ENCODE measurements around the gene C2orf72. TPM values are rescaled to one million over a fixed set of nuclear protein-coding genes. Genes with fewer than 3 reads are reported as not detected.

Gene C2orf72
- total and polyA plus RNA-seq, 2 of the 13 experiments (the other 11 are each of a cell fraction or from before 2014, with no cell fraction given), result 147 to 203 TPM

- peak; percentile 98 for TF ChIP-seq ZNF609 (CRISPR knock-in tag; IDR thresholded peaks at IDR 0.05; ENCODE audit: borderline replicate concordance)
- peak; percentile 81; the same call in 1 of the 2 replicates for TF ChIP-seq KLF6 (CRISPR knock-in tag; IDR thresholded peaks at IDR 0.05)
- peak; percentile 97 for TF ChIP-seq ZNF441 (CRISPR knock-in tag; IDR thresholded peaks at IDR 0.05; ENCODE audit: borderline replicate concordance)
- no peak for TF ChIP-seq SMAD9 (CRISPR knock-in tag; IDR thresholded peaks at IDR 0.05)
- peak; percentile 61; the same call in 1 of the 2 replicates for TF ChIP-seq PREB (CRISPR knock-in tag; IDR thresholded peaks at IDR 0.05)
- TF ChIP-seq WIZ (CRISPR knock-in tag; IDR thresholded peaks at IDR 0.05), result peak; percentile 46; the same call in 1 of the 2 replicates
- peak; percentile 99 for TF ChIP-seq AKAP8 (CRISPR knock-in tag; IDR thresholded peaks at IDR 0.05)
- no peak for TF ChIP-seq ZBTB8A (CRISPR knock-in tag; IDR thresholded peaks at IDR 0.05; ENCODE audit: borderline replicate concordance, low read depth)
- peak; percentile 92; the same call in 1 of the 2 replicates for TF ChIP-seq GZF1 (CRISPR knock-in tag; IDR thresholded peaks at IDR 0.05)
- peak; percentile 85 for TF ChIP-seq FOXC1 (CRISPR knock-in tag; IDR thresholded peaks at IDR 0.05; ENCODE audit: borderline replicate concordance)
- TF ChIP-seq CAMTA2 (CRISPR knock-in tag; IDR thresholded peaks at IDR 0.05; ENCODE audit: borderline replicate concordance), result no peak
- TF ChIP-seq KMT2B (CRISPR knock-in tag; IDR thresholded peaks at IDR 0.05), result peak; percentile 79
- peak; percentile 98; the same call in 1 of the 2 replicates for TF ChIP-seq MYPOP (CRISPR knock-in tag; IDR thresholded peaks at IDR 0.05)
- TF ChIP-seq ERF (CRISPR knock-in tag; IDR thresholded peaks at IDR 0.05), result peak; percentile 98
- peak; percentile 72; the same call in 1 of the 2 replicates for TF ChIP-seq ZNF576 (CRISPR knock-in tag; IDR thresholded peaks at IDR 0.05)
- peak; percentile 11; the same call in 1 of the 2 replicates for TF ChIP-seq DNMT1 (CRISPR knock-in tag; IDR thresholded peaks at IDR 0.05)
- no peak; the same call in 1 of the 2 replicates for TF ChIP-seq ZIK1 (CRISPR knock-in tag; IDR thresholded peaks at IDR 0.05; ENCODE audit: borderline replicate concordance, low read depth)
- no peak for TF ChIP-seq MLLT10 (CRISPR knock-in tag; IDR thresholded peaks at IDR 0.05)
- TF ChIP-seq ZNF724P (CRISPR knock-in tag; IDR thresholded peaks at IDR 0.05; ENCODE audit: borderline replicate concordance), result peak; percentile 81; the same call in 1 of the 2 replicates
- peak; percentile 97 for TF ChIP-seq MLX (CRISPR knock-in tag; IDR thresholded peaks at IDR 0.05)
- TF ChIP-seq ZNF788 (CRISPR knock-in tag; IDR thresholded peaks at IDR 0.05; ENCODE audit: borderline replicate concordance), result peak; percentile 99; the same call in 1 of the 2 replicates
Measured at GRCh38 chr2:231050018-231050901, 12.9 kb downstream of the C2orf72 start (continued).

All from HepG2 (cell line).